Ramos (cell line): ENCODE measurements around the gene SLX4IP.

ENCODE experiments used
- in situ Hi-C: fragments of 300-500 bp; cut with MboI; formaldehyde crosslinking; loops from one replicate; pipeline ENCODE4 v1.14.3; 2022; ENCODE audit warnings: low sequenced_read_pairs; ENCODE audit not compliant: unreplicated experiment

Gene SLX4IP

DNA sequence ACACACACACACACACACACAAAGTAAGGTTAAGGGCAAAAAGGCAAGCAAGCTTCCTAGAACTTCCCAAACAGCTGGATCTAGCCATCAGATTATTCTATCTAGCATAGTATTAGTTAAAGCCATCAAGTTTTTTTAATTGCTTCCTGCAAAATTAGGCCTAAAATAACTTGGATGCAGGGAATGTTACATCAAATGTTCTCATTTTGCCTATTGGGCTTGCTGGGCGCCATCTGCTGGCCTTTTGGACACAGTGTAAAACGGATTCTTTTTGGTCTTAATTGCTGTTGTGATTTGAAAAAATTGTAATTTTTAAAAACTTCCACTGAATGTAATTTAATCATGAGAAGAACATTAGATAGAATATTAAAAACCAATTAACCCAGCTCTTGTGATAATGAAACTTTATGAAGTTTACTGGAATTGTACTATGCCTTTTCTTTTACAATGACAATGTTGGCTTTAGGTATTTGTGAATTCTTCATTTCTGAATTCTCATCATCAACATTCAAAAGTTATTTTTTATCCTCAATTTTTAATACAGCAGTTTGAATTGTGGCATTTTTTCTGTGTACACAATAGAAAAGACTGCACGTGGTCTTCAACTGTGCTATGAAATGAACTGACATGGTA lies 7.9 kb upstream of the SLX4IP start:
- in situ Hi-C loops: no loop called here

- in situ Hi-C loops: no loop called here
Measured at GRCh38 chr20:10428008-10428407, 7.1 kb upstream of the SLX4IP start.

GRCh38 chr20:10429443-10429981 lies 5.6 kb upstream of the SLX4IP start:
- in situ Hi-C loops: no loop called here

GRCh38 chr20:10430000-10430466 lies 5.1 kb upstream of the SLX4IP start:
- in situ Hi-C loops: no loop called here

DNA sequence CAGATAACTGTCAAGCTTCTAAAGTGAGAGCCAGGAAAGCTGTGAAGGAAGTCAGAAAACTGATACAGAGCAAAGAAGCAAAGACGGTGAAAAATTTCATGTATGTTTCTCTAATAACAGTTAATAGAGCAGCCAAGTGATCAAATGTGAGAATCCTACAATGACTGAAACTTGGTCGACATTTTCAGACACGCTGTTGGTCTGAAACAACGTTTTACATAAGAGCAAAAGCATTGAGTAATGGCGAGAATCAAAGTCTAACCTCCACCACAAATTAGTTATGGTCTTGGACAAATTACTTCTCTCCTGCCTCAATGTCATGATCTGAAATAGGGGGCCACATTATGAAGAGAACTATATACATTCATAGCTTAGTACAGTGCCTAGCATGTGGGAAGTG lies 4.4 kb upstream of the SLX4IP start:
- in situ Hi-C loops: no loop called here

GRCh38 chr20:10432079-10432478 lies 3.0 kb upstream of the SLX4IP start:
- in situ Hi-C loops: no loop called here

DNA sequence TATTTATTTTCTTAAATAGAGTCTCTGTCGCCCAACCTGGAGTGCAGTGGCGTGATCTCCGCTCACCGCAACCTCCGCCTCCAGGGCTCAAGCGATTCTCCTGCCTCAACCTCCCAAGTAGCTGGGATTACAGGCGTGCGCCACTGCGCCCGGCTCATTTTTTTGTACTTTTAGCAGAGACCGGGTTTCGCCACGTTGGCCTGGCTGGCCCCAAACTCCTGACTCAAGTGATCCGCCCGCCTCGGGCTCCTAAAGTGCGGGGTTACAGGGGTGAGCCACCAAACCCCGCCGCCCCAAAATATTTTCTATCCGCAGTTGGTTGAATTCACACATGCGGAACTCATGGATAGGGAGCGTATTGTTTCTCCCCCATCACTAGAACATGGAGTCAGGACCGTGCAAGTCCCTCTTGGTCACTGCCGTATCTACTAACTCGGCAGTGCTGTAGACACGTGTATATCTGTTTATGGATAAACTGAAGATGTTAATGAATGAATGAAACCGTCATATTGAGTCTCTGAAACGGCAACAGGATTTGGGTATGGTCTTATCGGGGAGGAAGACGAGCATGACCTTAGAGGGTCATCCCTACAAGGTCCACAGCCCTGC lies 2.0 kb upstream of the SLX4IP start:
- in situ Hi-C loops: no loop called here

DNA sequence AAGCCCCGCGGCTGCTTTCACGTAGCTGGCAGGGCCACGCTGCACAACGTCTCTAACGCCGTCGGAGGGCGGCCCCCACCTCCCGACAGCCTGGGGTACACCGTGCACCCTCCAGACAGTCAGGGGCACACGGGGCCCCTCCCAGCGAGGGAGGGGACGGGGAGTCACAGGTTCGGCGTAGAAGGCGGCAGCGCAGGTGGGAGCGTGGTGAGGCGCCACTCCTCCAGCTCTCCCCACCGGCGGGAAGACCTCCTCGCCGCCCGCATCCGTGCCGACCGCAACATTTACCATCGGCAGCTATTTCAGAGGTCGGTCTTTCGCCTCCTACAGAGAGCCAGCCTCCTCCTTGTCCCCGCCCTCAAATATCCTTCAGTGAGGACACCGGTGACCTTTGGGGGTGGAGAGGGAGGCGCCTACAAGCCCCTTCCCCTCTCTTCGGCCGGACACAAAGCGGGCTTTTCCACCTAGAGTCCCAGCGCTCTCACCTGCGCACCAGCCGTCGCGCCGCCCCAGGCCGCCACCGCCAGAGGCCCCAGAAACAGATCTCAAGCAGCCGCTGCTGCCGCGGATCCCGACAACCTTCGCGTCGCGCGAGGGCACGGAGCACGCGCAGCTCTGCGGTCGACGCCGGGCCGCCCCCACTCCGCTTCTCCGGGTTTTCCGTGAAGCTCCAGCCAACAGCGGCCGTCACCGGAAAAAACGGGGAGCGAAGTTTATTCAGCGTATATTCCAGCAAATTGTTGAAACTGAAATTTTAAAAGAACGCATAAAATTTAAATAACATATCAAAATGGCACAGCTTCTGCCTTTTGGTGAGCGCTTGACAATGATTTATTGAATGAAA lies 1.3 kb upstream of the SLX4IP start, which contains the start of gene MKKS:
Gene MKKS, minus strand, starts transcription at position 600 of the 844 bp plus-strand sequence. CDS start 20,708 bp downstream, outside the sequence.
- in situ Hi-C loops: no loop called here

- in situ Hi-C loops: no loop called here
Measured at GRCh38 chr20:10434467-10434831, 656 bp upstream of the SLX4IP start.

DNA sequence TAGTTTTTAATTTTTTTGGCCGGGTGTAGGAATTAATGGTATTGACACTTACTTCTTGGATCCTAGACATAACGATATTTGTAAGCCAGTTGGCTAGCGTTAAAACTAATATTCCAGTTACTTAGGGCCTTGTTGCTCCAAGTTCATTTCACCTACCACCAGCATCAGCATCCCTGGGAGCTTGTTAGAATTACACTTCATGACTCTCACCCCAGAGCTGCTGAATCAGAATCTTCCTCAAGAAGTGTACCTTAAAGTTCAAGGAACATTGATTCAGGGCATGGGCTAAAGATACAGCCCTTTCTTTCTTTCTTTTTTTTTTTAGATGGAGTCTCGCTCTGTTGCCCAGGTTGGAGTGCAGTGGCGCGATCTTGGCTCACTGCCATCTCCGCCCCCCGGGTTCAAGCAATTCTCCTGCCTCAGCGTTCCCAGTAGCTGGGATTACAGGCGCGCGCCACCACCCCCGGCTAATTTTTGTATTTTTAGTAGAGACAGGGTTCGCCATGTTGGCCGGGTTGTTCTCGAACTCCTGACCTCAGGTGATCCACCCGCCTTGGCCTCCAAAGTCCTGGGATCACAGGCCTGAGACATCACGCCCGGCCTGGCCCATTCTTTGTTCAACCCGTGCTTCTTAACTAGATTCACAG lies 1.1 kb downstream of the SLX4IP start:
- in situ Hi-C loops: no loop called here

- in situ Hi-C loops: no loop called here
Measured at GRCh38 chr20:10438217-10438616, 3.1 kb downstream of the SLX4IP start.

DNA sequence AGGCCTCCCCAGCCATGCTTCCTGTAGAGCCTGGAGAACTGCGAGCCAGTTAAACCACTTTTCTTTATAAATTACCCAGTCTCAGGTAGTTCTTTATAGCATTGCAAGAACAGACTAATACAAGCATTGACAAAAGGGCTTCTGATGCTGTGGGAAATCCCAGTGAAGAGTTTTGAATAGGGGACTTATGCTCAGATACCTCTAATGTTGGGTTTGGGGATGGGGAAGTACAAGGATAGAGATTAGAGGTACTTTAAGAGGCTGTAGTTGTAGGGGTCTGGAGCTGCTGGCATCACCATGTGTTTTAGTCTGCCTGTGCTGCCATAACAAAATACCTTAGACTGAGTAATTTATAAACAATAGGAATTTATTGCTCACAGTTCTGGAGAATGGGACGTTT lies 8.8 kb downstream of the SLX4IP start:
- in situ Hi-C loops: no loop called here

GRCh38 chr20:10445758-10446157 lies 10.7 kb downstream of the SLX4IP start:
- in situ Hi-C loops: no loop called here

DNA sequence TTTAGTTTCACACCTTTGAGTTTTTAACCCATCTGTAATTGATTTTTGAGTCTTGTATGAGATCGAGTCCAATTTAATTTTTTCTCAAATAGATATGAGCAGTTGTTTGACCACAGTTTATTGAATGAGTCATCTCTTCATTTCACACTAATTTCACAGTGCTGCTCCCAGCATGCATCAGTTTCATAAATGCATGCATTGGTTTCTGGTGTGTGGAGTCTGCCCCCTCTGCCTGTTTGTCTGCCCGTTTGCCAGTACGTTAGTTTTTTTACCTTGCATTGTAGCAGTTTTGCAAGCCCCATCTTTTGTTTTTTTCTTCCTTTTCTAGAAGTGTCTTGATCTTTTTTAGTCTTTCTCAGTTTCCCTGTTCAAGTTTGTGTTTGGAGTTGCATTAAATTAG lies 11.9 kb downstream of the SLX4IP start:
- in situ Hi-C loops: no loop called here

DNA sequence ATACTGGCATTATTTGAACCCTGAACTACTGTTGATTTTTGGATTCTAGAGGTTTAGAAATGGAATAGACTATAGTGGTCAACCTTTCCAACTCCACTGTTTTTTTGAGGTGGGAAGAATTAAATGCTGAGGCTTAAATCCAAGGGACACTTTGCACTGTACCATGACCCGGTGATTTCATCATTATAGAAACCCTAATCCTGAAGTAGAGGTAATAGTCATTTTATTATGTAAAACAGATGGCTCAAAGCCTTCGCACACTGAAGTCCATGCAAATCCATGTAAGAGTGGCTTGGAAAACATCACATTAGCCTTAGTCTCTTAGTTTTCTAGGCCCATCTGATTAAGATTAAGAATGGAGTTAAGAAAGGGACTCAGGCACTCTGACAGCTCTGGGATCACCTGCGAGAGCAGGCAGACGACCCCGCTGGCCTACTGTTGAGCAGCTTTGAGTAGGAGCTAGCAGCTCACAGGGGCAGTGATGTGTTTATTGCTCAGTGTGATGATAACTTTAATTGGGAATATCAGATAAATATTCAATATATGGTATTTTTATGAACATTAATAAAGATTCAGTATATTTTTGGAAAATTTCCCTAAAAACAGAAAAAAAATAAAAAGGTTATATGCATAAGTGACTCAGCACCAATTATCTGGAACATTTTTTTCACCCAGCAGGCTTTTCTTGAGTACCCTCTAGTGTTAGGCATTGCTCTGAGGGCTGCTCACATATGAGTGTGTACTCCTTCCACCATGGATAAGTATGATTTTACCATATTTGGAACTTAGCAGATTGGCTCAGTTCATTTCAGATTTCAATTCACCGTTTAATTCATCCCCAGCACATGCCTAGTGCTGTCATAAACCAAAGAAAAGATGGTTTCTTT lies 13.4 kb downstream of the SLX4IP start:
- in situ Hi-C loops: no loop called here

- in situ Hi-C loops: no loop called here
Measured at GRCh38 chr20:10449270-10449669, 14.2 kb downstream of the SLX4IP start.

DNA sequence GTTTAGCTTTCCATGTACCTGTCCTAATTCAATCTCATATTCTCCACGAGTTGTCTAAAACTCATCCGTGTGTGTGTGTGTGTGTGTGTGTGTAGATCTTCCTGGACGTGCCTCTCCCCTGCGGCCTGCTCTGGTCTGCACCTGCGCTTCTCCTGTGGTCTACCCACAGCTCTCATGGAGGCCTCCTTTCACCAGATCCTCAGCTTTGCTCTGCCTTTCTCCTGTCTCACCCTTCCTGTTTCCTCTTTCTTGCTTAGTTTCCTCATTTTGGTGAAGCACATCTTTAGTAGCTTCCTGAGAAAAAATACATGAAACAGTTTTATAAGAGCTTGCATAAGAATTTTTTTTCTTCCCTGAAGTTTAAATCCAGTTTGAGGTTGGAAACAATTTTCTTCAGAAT lies 18.1 kb downstream of the SLX4IP start:
- in situ Hi-C loops: no loop called here

DNA sequence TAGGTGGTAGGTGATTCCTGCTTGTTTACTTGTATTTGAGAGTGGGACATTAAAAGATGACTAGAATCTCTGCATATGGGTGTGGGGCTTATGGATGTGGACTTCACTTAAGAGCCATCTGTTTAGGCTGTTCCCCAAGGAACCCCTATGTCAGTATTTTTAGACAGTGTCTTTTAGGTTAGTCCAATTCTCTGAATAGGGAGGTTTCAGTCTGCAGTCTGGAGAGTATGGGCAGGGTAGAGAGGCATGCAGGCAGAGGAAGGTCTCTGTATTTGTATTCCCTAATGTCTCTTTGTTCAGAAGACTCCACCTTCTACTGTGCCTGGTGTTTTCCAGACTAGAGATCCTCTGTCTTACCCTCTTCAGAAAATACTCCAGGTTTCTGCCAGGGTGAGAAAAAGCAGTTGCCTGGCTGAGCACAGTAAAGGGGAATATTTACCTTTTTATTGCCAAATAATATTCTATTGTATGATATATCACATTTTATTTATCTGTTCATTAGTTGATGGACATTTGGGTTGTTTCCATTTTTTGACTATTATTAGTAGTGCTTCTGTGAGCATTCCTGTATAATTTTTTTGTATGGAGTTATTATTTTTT lies 19.1 kb downstream of the SLX4IP start:
- in situ Hi-C loops: no loop called here

GRCh38 chr20:10461495-10461894 lies 26.4 kb downstream of the SLX4IP start:
- in situ Hi-C loops: no loop called here
